Fibroblast of skin of abdomen (primary cell): Measurements from ENCODE around the gene CACNA1A.
"Not testable (repeated sequence)": the region's sequence is repeated elsewhere in the genome, so short reads cannot be mapped to it uniquely, and the experiment has no call there.

Experiments
- DNase-seq: peaks from one replicate; pipeline ENCODE4 v3.0.0-alpha.2; 2013

CACNA1A gene

DNA sequence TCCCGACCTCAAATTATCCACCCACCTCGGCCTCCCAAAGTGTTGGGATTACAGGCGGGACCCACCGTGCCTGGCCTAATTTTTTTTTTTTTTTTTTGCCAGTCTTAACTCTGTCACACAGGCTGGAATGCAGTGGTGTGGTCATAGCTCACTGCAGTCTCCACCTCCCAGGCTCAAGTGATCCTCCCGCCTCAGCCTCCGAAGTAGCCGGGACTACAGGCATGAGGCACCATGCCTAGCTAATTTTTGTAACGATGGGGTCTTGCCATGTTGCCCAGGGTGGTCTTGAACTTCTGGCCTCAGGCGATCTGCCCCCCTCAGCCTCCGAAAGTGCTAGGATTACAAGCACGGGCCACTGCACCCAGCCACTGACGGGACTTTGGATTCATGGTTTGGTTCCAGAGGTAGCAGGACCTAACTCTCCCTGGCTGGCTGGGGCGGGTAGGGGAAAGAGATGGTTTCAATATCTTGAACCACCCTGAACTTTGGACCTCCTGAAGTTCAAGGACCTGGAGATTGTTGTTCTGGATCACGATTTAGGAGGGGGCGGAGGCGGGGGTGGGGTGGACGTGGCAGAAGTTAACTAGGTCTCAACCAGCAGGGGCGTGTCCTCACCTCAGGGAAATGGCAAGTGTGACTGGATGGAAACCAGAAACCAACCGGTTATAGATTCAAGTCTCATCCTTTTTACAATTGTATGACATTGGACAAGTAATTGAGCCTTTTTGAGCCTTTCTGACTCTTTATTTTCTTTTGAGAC, 315.3 kb downstream of the CACNA1A start:
- no peak for DNase-seq

DNA sequence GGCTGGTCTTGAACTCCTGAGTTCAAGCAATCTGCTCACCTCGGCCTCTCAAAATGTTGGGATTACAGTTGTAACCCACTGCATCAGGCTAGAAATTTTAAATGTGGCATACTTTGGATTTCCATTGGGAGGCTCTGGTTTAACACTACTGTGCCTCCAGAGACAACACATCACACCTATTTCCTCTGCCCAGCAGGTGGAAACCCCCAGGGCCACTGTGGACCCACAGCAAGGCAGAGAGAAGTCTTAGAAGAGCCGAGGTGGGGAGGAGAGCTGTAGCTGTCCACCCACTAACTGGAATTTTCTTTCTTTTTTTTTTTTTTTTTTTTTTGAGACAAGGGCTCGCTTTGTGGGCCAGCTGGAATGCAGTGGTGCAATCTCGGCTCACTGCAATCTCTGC, 316.7 kb downstream of the CACNA1A start:
- DNase-seq, result no peak

DNA sequence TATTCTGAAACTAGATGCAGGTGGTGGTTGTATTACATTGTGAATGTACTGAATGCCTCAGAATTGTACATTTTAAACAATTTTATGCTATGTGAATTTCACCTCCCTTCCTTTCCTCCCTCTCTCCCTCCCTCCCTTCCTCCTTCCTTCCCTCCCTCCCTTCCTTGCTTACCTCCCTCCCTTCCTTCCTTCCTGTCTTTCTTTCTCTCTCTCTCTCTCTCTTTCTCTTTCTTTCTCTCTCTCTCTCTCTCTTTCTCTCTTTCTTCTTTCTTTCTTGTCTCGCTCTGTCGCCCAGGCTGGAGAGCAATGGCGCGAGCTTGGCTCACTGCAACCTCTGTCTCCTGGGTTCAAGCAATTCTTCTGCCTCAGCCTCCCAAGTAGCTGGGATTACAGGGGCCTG, 318.9 kb downstream of the CACNA1A start:
- no peak for DNase-seq

DNA sequence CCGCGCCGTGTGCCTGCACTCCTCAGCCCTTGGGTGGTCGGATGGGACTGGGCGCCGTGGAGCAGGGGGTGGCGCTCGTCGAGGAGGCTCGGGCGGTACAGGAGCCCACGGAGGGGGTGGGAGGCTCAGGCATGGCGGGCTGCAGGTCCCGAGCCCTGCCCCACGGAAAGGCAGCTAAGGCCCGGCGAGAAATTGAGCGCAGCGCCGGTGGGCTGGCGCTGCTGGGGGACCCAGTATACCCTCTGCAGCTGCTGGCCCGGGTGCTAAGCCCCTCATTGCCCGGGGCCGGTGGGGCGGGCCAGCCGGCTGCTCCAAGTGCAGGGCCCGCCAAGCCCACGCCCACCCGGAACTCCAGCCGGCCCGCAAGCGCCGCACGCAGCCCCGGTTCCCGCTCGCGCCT, 319.6 kb downstream of the CACNA1A start:
- DNase-seq, result not testable (repeated sequence)

DNA sequence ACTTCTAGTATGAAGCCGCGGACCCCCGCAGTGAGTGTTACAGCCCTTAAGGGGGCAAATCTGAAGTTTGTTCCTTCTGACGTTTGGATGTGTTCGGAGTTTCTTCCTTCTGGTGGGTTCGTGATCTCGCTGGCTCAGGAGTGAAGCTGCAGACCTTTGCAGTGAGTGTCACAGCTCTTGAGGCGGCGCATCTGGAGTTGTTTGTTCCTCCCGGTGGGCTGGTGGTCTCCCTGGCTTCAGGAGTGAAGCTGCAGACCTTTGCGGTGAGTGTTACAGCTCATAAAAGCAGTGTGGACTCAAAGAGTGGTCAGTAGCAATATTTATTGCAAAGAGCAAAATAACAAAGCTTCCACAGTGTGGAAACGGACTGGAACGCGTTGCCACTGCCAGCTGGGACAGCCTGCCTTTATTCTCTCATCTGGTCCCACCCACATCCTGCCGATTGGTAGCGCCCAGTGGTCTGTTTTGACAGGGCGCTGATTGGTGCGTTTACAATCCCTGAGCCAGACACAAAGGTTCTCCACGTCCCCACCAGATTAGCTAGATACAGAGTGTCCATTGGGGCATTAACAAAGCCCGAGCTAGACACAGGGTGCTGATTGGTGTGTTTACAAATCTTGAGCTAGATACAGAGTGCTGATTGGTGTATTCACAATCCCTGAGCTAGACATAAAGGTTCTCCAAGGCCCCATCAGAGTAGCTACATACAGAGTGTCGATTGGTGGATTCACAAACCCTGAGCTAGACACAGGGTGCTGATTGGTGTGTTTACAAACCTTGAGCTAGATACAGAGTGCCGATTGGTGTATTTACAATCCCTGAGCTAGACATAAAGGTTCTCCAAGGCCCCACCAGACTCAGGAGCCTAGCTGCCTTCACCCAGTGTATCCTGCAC, 320.3 kb downstream of the CACNA1A start:
- not testable (repeated sequence) for DNase-seq

DNA sequence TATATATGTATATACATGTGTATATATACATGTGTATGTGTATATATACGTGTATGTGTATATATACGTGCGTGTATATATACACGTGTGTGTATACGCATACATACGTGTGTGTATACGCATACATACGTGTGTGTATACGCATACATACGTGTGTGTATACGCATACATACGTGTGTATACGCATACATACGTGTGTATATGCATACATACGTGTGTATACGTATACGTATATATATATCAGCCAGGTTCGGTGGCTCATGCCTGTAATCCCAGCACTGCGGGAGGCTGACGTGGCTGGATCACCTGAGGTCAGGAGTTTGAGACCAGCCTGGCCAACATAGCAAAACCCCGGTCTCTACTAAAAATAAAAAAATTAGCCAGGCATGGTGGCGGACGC, 321.4 kb downstream of the CACNA1A start:
- DNase-seq, result not testable (repeated sequence)

DNA sequence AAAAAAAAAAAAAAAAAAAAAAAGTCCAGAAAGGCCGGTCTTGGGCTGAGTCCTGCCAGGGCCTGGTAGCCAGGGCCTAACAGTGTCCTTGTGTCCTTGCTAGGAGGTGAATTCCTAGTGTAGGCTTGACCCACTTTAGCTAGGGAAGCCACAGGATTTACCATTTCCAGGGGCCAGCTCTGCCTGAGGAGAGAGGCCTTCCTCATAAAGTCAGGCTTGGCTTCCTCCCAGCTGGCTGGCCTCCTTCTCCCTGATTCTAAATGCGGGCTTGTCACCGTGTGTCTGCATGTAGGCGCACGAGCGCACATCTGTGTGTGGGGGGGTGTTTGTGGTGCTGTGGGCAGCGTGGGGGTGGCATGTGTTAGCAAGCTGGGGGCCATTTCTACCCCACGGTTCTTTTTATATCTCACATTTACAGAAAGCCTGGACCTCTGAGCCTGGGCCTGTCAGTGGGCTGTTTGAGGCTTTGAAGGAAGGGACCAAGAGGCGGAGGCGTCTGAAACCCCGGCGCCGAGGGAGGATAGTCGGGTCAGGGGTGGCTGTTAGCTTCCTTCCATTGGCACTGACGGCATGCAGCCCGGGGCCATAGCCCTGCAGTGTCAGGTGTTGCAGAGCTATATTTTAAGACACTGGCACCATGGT, 324.4 kb downstream of the CACNA1A start:
- peak; percentile 65 for DNase-seq

DNA sequence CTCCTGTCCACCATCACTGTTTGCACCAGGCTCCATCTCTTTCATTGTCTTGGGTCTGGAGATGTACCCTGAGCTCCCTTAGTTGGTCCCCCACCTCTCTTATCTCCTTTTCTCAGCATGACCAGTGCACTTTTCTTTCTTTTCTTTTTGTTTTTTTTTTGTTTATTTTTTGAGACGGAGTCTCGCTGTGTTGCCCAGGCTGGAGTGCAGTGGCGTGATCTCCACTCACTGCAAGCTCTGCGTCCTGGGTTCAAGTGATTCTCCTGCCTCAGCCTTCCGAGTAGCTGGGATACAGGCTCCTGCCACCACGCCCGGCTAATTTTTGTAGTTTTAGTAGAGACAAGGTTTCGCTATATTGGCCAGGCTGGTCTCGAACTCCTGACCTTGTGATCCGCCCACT, 328.0 kb downstream of the CACNA1A start:
- DNase-seq, result not testable (repeated sequence)

DNA sequence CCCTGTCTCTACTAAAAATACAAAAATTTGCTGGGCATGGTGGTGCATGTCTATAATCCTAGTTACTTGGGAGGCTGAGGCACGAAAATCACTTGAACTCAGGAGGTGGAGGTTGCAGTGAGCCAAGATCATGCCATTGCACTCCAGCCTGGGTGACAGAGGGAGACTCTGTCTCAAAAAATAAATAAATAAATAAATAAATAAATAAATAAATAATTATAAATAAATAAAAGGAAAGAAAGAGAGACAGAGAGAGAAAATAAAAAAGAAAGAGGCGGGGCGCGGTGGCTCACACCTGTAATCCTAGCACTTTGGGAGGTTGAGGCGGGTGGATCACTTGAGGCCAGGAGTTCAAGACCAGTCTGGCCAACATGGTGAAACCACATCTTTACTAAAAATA, 328.7 kb downstream of the CACNA1A start:
- DNase-seq, result not testable (repeated sequence)

DNA sequence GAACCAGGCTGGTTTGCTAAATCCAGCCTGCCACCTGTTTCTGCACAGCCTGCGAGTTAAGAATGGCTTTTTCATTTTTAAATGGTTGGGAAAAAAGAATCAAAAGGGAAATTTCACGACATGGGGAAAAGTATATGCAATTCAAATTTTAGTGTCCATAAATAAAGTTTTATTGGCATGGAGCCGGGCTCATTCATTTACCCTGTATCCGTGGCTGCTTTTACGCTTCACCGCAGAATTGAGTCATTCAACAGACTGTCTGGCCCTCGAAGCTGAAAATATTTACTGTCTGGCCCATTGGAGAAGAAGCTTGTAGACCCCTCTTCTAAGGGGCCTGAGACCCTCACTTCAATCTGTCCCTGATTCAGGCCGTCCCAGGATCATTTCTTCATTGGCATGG, 329.9 kb downstream of the CACNA1A start:
- no peak for DNase-seq

DNA sequence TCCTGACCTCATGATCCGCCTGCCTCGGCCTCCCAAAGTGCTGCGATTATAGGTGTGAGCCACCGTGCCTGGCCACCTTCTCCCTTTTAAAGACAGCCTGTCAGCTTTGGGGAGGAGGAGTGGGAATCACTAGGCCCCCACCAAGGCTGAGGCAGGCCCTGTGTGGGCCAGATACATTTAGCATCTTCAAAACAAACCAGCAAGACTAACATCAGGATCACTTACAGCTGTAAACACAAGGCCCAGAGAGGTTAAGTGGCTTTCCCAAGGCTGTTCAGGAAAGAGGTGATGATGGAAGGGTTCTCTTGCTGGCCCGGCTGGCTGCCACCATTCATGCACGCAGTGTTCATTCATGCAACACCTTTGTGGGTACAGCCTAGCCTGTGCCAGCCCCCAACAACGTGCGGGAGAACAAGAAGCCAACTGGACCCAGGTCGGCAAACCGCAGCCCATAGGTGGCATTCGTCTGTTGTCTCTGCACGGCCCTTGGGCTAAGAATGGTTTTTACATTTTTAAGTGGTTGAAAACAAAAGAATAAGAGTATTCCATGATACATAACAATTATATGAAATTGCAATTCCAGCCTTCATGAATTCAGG, 333.0 kb downstream of the CACNA1A start:
- DNase-seq, result no peak

DNA sequence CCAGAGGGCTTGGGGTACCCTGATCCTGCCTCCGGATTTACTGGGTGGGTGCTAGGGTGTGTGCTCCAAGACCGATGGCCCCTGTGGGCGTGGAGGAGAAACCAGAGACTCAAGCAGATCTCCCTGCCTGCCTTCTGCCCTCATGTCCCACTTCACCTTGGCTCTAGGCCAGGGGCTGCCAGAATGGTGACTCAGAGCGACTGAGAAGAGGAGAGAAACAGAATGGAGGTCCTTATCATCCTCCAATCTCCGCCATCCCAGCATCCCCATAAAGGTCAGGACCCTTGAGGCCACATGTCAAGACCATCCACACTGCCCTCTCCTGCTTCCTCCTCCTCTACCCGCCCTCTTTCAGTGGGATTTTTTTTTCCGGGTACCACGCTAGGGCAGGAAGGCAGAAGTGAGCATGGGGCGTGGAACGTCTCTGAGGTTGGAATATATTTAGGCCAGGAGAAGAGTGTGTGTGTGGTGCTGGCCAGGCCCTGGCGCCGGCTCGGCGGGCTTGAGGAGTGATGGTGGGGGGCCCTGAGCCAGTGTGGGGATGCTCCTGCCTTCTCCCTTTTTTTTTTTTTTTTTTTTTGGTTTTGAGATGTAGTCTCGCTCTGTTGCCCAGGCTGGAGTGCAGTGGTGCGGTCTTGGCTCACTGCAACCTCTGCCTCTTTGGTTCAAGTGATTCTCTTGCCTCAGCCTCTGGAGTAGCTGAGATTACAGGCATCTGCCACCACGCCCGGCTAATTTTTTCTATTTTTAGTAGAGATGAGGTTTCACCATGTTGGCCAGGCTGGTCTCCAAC, 333.7 kb downstream of the CACNA1A start:
- DNase-seq, result peak; percentile 85

DNA sequence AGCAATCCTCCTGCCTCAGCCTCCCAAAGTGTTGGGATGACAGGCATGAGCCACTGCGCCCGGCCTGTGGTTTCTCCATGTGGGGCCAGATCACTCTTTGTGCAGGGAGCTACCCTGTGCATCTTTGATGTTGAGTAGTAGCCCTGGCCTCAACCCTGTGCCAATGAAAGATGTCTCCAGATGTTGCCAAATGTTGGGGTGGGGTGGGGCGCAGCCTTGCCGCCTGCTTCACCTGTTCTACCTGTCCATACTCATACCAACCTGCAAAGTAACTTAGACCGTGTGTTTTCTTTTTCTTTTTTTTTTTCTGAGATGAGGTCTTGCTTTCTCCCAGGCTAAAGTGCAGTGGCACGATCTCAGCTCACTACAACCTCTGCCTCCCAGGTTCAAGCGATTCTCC, 335.1 kb downstream of the CACNA1A start:
- no peak for DNase-seq

DNA sequence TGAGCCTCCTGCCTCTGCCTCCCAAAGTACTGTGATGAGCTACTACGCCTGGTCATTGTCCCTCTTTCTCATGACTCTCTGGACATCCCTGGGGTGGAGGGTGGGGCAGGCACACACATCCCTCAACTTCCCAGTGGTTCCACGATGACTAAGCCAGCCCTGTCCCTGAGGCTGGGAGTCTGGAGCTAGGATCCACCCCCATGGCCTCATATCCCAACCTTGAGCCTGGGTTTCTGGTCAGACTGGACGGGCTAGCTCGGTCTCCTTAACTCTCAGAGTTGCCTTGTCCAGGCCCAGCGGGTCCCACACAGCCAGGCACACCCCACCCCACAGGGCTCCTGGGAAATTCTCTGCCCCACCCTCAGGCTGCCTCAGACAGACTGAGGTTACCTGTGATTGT, 336.5 kb downstream of the CACNA1A start:
- no peak for DNase-seq

DNA sequence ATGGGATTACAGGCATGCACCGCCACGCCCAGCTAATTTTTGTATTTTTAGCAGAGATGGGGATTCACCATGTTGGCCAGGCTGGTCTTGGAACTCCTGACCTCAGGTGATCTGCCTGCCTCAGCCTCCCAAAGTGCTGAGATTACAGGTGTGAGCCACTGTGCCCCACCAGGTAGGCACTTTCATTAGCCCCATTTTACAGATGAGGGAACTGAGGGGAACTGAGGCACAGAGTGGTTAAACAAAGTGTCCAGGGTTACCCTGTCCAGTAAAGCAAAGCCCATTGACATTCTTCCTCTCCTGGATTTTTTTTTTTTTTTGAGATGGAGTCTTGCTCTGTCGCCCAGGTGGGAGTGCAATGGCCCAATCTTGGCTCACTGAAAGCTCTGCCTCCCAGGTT, 340.1 kb downstream of the CACNA1A start:
- not testable (repeated sequence) for DNase-seq

DNA sequence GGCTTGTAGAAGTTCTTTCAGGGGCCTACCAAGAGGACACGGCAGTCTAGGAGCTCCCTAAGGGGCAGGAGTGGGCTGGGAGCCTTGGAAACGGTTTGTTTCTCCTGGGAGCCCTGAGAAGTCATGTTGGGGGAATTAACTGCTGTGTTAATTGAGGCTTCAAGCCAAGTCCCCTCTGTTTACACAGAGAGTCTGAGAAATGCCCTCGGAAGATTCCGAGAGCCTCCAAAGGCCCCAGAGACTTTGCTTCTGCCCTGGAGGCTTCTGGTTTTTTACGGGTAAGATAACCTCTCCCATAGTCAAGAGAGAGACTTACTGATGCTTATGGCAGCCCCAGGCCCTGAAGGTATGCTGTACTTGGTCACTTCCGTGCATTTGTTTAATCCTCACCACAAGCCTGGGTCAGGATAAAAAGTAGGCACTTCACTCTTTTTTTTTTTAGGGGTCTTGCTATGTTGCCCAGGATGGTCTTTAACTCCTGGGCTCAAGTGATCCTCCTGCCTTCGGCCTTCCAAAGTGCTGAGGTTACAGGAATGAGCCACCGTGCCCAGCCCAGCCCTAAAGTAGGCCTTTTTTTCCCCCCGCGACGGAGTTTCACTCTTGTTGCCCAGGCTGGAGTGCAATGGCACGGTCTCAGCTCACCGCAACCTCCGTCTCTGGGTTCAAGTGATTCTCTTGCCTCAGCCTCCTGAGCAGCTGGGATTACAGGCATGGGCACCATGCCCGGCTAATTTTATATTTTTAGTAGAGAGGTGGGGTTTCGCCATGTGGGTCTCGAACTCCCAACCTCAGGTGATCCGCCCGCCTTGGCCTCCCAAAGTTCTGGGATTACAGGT, 340.9 kb downstream of the CACNA1A start:
- DNase-seq, result no peak

DNA sequence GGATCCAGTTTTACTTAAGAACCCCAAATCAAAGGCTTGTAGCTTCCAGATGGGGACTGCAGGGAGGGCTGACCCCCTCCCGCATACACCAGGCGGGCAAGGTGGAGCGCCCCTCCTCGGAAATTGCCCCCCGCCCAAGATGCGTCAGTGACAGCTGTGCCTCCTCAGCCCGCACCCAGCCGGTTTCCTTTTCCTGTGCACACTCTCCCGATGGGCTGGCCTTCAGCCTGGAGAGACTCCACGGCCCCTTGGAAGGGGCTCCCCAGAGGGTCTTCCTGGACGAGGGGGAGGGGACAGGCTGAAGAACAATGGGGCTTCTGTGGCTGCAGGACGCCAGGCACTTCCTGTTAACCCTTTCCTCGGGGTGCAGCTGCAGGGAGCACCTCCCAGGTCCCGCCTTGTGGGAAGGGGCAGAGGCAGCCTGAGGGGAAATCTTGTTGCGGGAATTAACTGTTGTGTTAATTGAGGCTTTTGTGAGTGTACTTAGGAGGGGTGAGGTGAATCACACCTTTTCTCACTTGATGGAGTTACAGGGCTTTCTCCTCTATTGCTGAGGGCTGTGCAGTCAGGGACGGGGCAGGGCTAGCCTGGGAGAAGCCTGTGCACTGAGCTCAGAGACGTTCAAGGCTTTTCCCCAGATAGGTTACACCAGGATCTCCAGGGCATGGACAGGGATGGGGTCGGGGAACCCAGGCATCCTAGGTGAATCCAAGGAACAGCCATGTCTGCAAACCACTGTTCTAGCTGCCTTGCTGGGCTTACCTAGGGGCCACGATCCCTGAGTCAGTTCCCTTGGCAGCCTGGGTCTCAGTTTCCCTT, 341.7 kb downstream of the CACNA1A start:
- peak; percentile 73 for DNase-seq

DNA sequence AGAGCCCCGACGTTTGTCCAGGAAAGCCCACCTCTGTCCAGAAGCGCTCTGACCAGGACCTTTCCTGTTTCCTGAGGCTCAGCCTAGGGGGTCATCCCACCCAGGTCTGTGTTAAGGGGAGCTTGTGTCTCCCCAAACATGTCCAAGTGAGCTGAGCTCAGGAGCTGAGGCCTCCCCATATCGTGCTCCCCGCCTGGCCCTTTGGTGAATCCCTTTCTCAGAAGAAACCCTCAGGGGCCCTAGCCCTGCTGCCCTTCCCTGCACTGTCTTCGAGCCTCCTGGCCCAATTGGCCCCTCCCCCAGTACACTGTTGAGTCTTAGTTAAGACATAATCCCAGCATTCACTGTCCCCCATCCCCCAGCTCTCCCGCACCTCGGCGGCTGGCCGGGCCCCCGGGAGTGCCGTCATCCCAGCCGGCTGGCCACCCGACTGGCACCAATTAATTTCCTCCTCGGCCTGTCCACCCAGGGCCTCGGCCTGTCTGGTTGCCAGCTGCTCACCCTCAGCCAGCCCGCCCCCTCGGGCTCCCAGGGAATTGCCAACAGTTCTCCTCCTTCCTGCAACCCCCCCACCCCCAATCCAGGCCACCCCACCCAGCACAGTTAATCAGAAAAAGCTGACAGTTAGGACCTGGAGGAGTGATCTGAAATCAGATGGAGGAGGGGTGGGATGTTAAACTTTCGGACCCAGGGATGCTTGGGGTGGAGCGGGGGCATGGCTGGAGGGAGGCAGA, 342.5 kb downstream of the CACNA1A start:
- peak; percentile 90 for DNase-seq
